ENCODE results near the gene MIS18BP1.
"Not testable (repeated sequence)": the region's sequence is repeated elsewhere in the genome, so short reads cannot be mapped to it uniquely, and the experiment has no call there.

The MIS18BP1 gene

GRCh38 chr14:45242706-45243105 is 10.3 kb downstream of the MIS18BP1 start:
- DNase-seq = no peak

- DNase-seq = no peak
These were observed 14.0 kb downstream of the MIS18BP1 start for GRCh38 chr14:45238988-45239387.

GRCh38 chr14:45227566-45227965 is 25.4 kb downstream of the MIS18BP1 start:
- DNase-seq = no peak

- no peak for DNase-seq
These were observed 30.3 kb downstream of the MIS18BP1 start for GRCh38 chr14:45222485-45223262.

DNA sequence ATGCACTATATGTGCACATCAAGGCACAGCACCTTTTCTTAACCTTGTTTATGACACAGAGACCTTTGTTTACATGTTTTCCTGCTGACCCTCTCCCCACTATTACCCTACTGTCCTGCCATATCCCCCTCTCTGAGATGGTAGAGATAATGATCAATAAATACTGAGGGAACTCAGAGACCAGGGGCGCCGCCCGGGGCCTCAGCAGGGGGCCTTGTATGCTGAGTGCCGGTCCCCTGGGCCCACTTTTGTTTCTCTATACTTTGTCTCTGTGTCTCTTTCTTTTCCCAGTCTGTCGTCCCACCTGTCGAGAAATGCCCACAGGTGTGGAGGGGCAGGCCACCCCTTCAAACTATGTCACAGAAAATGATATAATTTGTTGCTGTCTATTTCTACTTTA is 38.7 kb downstream of the MIS18BP1 start:
- DNase-seq = not testable (repeated sequence)

DNA sequence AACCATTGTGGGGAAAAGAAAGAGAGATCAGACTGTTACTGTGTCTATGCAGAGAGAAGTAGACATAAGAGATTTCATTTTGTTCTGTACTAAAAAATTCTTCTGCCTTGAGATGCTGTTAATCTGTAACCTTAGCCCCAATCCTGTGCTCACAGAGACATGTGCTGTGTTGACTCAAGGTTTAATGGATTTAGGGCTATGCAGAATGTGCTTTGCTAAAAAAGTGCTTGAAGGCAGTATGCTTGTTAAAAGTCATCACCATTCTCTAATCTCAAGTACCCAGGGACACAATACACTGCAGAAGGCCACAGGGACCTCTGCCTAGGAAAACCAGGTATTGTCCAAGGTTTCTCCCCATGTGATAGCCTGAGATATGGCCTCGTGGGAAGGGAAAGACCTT is 39.3 kb downstream of the MIS18BP1 start:
- DNase-seq = not testable (repeated sequence)

DNA sequence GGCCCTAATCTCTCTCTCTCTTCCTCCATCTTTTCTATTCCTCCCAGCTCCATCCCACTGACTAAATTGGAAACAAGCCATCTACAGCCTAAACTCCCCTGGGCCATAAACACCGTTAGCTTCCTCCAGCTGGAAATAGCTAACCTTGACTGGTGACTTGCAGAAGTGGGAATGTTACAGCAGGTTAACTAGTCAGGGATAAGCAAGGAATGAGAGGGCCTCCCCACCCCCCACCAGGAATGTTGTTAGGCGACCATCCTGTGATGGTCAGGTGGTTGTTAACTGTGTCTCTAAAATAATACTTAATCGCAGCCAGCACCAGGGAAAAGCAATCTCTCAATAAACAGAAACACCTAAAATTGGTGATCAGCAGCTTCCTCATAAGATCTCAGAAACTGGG is 40.8 kb downstream of the MIS18BP1 start:
- DNase-seq = no peak

GRCh38 chr14:45211295-45211694 is 41.7 kb downstream of the MIS18BP1 start:
- no peak for DNase-seq

DNA sequence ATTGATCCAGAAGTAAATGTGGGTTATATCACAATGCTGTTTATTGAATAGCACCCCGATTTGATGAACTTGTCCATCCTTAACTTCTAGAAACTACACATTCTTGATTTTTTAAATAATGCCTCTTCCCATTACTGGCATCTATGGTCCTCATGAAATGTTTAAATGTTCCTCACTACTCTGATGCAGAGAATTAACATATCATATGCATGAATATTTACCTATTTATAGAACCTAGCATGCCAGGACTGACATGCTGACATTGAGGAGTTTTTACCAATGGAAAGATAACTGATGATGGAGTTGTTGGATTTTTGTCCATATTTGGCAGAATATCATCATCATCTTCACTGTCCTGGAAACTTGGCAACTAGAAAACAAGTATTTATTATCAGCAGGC is 42.8 kb downstream of the MIS18BP1 start:
- no peak for DNase-seq

DNA sequence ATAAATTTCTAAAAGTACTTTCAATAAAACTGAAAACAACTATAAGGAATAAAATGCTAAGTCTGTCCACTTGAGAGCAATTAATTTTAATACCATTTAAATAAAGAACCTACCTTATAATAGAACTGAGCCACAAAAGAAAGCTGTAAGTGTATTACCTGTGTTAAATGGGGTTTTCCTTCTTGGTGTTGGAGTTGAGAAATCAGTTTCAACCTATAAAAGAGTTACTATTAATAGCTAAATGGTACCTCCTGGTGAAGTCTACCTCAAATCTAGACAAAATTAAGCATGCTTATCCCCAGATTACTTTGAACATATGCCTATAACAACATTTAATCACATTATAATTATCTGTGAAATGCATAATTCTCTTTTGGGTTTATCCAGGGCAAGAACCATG is 48.8 kb downstream of the MIS18BP1 start:
- no peak for DNase-seq

GRCh38 chr14:45201905-45202304 is 51.1 kb downstream of the MIS18BP1 start:
- DNase-seq = no peak

DNA sequence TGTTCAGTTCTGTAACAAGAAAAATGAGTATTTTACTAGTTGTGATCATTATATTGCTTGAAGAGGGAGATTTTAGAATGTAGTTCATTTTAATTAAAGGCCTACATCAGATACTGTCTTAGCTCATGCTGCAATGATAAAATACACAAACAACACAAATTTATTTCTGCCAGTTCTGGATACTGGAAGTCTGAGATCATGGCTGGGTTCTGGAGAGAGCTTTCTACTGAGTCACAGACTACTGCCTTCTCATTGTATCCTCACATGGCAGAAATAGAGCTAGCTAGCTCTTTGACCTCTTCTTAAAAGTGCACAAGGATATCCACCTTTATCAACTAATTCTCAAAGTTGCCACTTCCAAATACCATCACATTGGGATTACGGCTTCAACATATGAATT is 53.8 kb downstream of the MIS18BP1 start:
- DNase-seq = no peak

- no peak for DNase-seq
These were observed 54.5 kb downstream of the MIS18BP1 start for GRCh38 chr14:45198551-45198950.

GRCh38 chr14:45194964-45195363 is 58.0 kb downstream of the MIS18BP1 start:
- no peak for DNase-seq

GRCh38 chr14:45185100-45185814 is 67.7 kb downstream of the MIS18BP1 start:
- no peak for DNase-seq

DNA sequence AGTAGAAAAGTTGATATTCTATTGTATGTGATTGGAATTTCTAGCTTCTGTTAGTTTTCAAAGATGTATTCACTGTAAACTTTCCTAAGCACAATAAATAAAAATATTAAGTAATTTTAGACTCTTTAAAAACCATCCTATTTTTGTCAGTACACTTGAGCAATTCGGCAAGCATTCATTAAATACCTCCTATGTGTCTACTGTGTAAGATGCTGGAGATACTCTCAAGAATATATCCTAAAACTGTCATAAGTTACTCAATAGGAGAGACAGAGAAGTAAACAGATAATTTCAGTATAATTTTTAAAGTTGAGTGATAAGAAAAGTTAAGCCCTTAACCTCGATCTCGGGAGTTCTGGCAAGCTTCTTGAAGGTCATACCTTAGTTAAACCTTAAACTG is 71.2 kb downstream of the MIS18BP1 start:
- no peak for DNase-seq

- no peak for DNase-seq
These were observed 71.7 kb downstream of the MIS18BP1 start for GRCh38 chr14:45181329-45181728.

- peak; percentile 78 for DNase-seq
These were observed 75.9 kb downstream of the MIS18BP1 start for GRCh38 chr14:45177076-45177475.

GRCh38 chr14:45169906-45170305 is 83.1 kb downstream of the MIS18BP1 start:
- DNase-seq = no peak

DNA sequence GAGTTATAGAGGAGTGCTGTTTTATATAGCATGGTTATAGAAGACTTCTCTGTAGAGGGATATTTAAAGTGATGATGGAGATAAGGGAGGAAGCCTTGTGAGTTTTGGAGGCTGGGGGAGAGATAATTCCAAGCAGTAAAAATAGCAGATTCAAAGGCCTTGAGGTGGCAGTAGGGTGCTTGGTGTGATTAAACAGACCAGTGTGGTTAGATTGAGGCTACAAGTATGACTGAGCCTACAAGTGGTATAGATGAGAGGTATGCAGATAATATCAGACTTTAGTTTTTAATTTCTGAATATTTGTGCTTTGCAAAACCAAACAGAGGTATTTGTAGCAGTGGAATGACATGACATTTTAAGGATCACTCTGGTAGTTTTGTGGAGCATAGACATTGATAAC is 96.9 kb downstream of the MIS18BP1 start:
- no peak for DNase-seq
